ENCODE measurements around the gene DNAJC10.

DNA sequence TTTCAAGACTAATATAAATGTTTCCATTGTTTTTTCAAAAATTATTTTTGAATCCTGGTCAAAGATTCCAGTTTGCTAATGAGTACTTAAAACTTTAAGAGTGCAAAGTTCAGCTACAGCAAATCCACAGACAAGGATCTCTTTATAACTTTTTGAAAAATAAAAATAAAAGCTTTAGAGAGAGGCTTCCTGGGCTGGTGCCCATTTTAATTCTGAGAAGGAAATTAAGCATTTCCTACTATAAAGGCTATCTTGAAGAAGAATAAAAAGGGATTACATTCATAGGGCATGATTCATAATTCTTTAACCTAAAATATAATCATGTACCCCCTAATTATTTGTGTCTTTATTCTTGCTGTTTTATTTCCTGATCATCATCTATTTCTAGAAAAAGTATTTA, 38.2 kb downstream of the DNAJC10 start:
- TF ChIP-seq, protein P1, sequence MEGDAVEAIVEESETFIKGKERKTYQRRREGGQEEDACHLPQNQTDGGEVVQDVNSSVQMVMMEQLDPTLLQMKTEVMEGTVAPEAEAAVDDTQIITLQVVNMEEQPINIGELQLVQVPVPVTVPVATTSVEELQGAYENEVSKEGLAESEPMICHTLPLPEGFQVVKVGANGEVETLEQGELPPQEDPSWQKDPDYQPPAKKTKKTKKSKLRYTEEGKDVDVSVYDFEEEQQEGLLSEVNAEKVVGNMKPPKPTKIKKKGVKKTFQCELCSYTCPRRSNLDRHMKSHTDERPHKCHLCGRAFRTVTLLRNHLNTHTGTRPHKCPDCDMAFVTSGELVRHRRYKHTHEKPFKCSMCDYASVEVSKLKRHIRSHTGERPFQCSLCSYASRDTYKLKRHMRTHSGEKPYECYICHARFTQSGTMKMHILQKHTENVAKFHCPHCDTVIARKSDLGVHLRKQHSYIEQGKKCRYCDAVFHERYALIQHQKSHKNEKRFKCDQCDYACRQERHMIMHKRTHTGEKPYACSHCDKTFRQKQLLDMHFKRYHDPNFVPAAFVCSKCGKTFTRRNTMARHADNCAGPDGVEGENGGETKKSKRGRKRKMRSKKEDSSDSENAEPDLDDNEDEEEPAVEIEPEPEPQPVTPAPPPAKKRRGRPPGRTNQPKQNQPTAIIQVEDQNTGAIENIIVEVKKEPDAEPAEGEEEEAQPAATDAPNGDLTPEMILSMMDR (IDR thresholded peaks at IDR 0.05) = no peak
- TF ChIP-seq POLR2A (IDR thresholded peaks at IDR 0.05) = no peak

All from ovary (tissue), 3 donors.